ENCODE results near the gene FERMT3. TPM values are rescaled to one million over a fixed set of nuclear protein-coding genes. Genes with fewer than 3 reads are reported as not detected.

Gene FERMT3
- total and polyA plus RNA-seq, 2 of the 13 experiments (the other 11 are each of a cell fraction or from before 2014, with no cell fraction given): 0.29 TPM; not detected in 1

- no TSS peak for BruUV-seq (replicated peaks)
- TF ChIP-seq ZNF562 (CRISPR knock-in tag; IDR thresholded peaks at IDR 0.05; ENCODE audit: borderline replicate concordance) (no peak), SP4 (CRISPR knock-in tag; IDR thresholded peaks at IDR 0.05) (no peak), MIER2 (CRISPR knock-in tag; IDR thresholded peaks at IDR 0.05) (no peak), RARA (CRISPR knock-in tag; IDR thresholded peaks at IDR 0.05) (no peak), ZNF792 (CRISPR knock-in tag; IDR thresholded peaks at IDR 0.05) (no peak), POGK (CRISPR knock-in tag; conservative IDR thresholded peaks at IDR 0.05) (no peak), TRIM22 (IDR thresholded peaks at IDR 0.05) (no peak), ZNF687 (CRISPR knock-in tag; IDR thresholded peaks at IDR 0.05) (no peak), DDIT3 (CRISPR knock-in tag; IDR thresholded peaks at IDR 0.05) (no peak), NKX3-1 (CRISPR knock-in tag; IDR thresholded peaks at IDR 0.05) (no peak), TARDBP (CRISPR knock-in tag; IDR thresholded peaks at IDR 0.05) (no peak), ZNF335 (CRISPR knock-in tag; IDR thresholded peaks at IDR 0.05) (no peak), CSRNP1 (CRISPR knock-in tag; IDR thresholded peaks at IDR 0.05) (no peak)
Measured at GRCh38 chr11:64161037-64161436, 45.5 kb upstream of the FERMT3 start.

More at GRCh38 chr11:64161037-64161436, 45.5 kb upstream of the FERMT3 start:
- in situ Hi-C loops (cut with HindIII; ENCODE audit: extremely low pct_ligation_motif_present, low pct_unique_long_range_greater_than_20kb) (no loop called here), intact Hi-C loops (cut with micrococcal nuclease; ENCODE audit: unreplicated experiment) (no loop called here)
- no peaks in the 10 kb centered on the region for H3K9me3 ChIP-seq (ENCODE audit: low read length)
- no peak overlapping the region for H3K4me3 ChIP-seq (replicated peaks in 1 of 3; ENCODE audit: insufficient read depth in 1 of 3, low read depth in 2 of 3, low read length in 3 of 3)
- no peaks in the 10 kb centered on the region; a peak in 1 of 5 replicates for H3K36me3 ChIP-seq (replicated peaks in 1 of 2; ENCODE audit: control insufficient read depth in 1 of 2, insufficient read depth in 2 of 2, low read length in 2 of 2)
- H2AFZ ChIP-seq (ENCODE audit: low read length): no peak overlapping the region
- 91% methylated on average over 10 of the region's 10 CpGs for WGBS (ENCODE audit: low lambda C conversion rate)
- H3K79me2 ChIP-seq (ENCODE audit: insufficient read depth, low read length): peaks cover 14% of the 10 kb centered on the region
- ChIA-PET CTCF (ENCODE audit: low intra/inter-chr PET ratio, low total read pairs) (no interaction called here), POLR2A (no interaction called here)
- FAIRE-seq: no peak
- no peak overlapping the region for H3K27ac ChIP-seq (ENCODE audit: extremely low read length, insufficient read depth, low read length)
- no peaks in the 10 kb centered on the region for H3K27me3 ChIP-seq (ENCODE audit: control insufficient read depth in 1 of 2, insufficient read depth in 2 of 2, low read length in 2 of 2)
- peaks cover 29% of the 10 kb centered on the region for H3K4me1 ChIP-seq (ENCODE audit: insufficient read depth, low read length)
- no peak for ATAC-seq
- no peak overlapping the region for H3K9ac ChIP-seq (ENCODE audit: insufficient read depth, low read depth, low read length)
- no peak for DNase-seq (ENCODE audit: low spot score)
- no peak overlapping the region for H3K4me2 ChIP-seq (ENCODE audit: low read depth, low read length)
- H4K20me1 ChIP-seq (ENCODE audit: insufficient read depth, low read length): no peaks in the 10 kb centered on the region
